H9 (cell line): ENCODE data around the gene POU5F1. TPM values are rescaled to one million over a fixed set of nuclear protein-coding genes. Genes with fewer than 3 reads are reported as not detected.

Source experiments
- DNase-seq: peaks from one replicate; pipeline ENCODE4 v3.0.0-alpha.2; 2017
- H2AFZ ChIP-seq: one replicate; pipeline ENCODE4 v1.6.1; 2013; ENCODE audit warnings: mild to moderate bottlenecking, low read length, control low read depth, moderate library complexity
- H2AK5ac ChIP-seq: 2 replicates; pipeline ENCODE4 v1.6.1; 2013; ENCODE audit warnings: low read length, control low read depth, mixed read lengths; ENCODE audit not compliant: insufficient read length
- H2BK120ac ChIP-seq: one replicate; pipeline ENCODE4 v1.6.1; 2013; ENCODE audit warnings: low read depth, mild to moderate bottlenecking, low read length, control low read depth, inconsistent platforms; ENCODE audit not compliant: poor library complexity, severe bottlenecking
- H2BK12ac ChIP-seq: 2 replicates; pipeline ENCODE4 v1.6.1; 2013; ENCODE audit warnings: low read length, control low read depth, mixed read lengths, low read depth; ENCODE audit not compliant: insufficient read length
- H2BK15ac ChIP-seq: 2 replicates; pipeline ENCODE4 v1.6.1; 2013; ENCODE audit warnings: low read depth, low read length, control low read depth
- H2BK20ac ChIP-seq: one replicate; pipeline ENCODE4 v1.6.1; 2013; ENCODE audit warnings: low read depth, mild to moderate bottlenecking, low read length, control low read depth, inconsistent platforms; ENCODE audit not compliant: poor library complexity, severe bottlenecking
- H2BK5ac ChIP-seq: 2 replicates; pipeline ENCODE4 v1.6.1; 2013; ENCODE audit warnings: low read length, control low read depth, mixed read lengths; ENCODE audit not compliant: insufficient read length
- H3K14ac ChIP-seq: 2 replicates; pipeline ENCODE4 v1.6.1; 2013; ENCODE audit warnings: low read length, control low read depth; ENCODE audit not compliant: insufficient read depth
- H3K18ac ChIP-seq: 2 replicates; pipeline ENCODE4 v1.6.1; 2013; ENCODE audit warnings: low read depth, mild to moderate bottlenecking, mixed read lengths, low read length, control low read depth; ENCODE audit not compliant: insufficient read length
- H3K23ac ChIP-seq: 2 replicates; pipeline ENCODE4 v1.6.1; 2013; ENCODE audit warnings: low read length, control low read depth, mixed read lengths, low read depth; ENCODE audit not compliant: insufficient read length
- H3K23me2 ChIP-seq: 2 replicates; pipeline ENCODE4 v1.6.1; 2013; ENCODE audit warnings: low read depth, mild to moderate bottlenecking, mixed read lengths, low read length, control low read depth; ENCODE audit not compliant: insufficient read length, poor library complexity, severe bottlenecking
- H3K27ac ChIP-seq: 2 replicates; pipeline ENCODE4 v1.5.1; 2013; ENCODE audit warnings: low read length, control low read depth, mixed read lengths, low read depth; ENCODE audit not compliant: insufficient read length
- H3K27me3 ChIP-seq: 2 replicates; pipeline ENCODE4 v1.6.1; 2013; ENCODE audit warnings: low read length, control low read depth, inconsistent platforms; ENCODE audit not compliant: insufficient read depth
- H3K4ac ChIP-seq: 2 replicates; pipeline ENCODE4 v1.6.1; 2013; ENCODE audit warnings: low read depth, mild to moderate bottlenecking, control low read depth, inconsistent platforms, low read length, moderate library complexity
- H3K4me1 ChIP-seq: 2 replicates; pipeline ENCODE4 v1.6.1; 2013; ENCODE audit warnings: low read length, control low read depth, inconsistent platforms; ENCODE audit not compliant: insufficient read depth
- H3K4me2 ChIP-seq: 2 replicates; pipeline ENCODE4 v1.6.1; 2013; ENCODE audit warnings: low read length, control low read depth, mixed read lengths; ENCODE audit not compliant: insufficient read length, insufficient read depth
- H3K56ac ChIP-seq: 2 replicates; pipeline ENCODE4 v1.6.1; 2013; ENCODE audit warnings: low read depth, mild to moderate bottlenecking, mixed read lengths, low read length, control low read depth; ENCODE audit not compliant: insufficient read length
- H3K79me1 ChIP-seq: 2 replicates; pipeline ENCODE4 v1.6.1; 2013; ENCODE audit warnings: low read depth, mild to moderate bottlenecking, moderate library complexity, low read length, control low read depth, inconsistent platforms; ENCODE audit not compliant: insufficient read depth, poor library complexity, severe bottlenecking
- H3K79me2 ChIP-seq: 2 replicates; pipeline ENCODE4 v1.6.1; 2013; ENCODE audit warnings: low read length, control low read depth, inconsistent platforms; ENCODE audit not compliant: insufficient read depth
- H3K9ac ChIP-seq: 2 replicates; pipeline ENCODE4 v1.6.1; 2013; ENCODE audit warnings: low read length, control low read depth, mixed read lengths; ENCODE audit not compliant: insufficient read length; ENCODE audit errors: extremely low read depth
- H3K9me3 ChIP-seq: one replicate; pipeline ENCODE4 v1.6.1; 2013; ENCODE audit warnings: low read depth, low read length, inconsistent platforms; ENCODE audit not compliant: control insufficient read depth
- H3T11ph ChIP-seq: one replicate; pipeline ENCODE4 v1.6.1; 2013; ENCODE audit warnings: mild to moderate bottlenecking, low read length, control low read depth, inconsistent platforms
- H4K20me1 ChIP-seq: one replicate; pipeline ENCODE4 v1.6.1; 2013; ENCODE audit not compliant: control insufficient read depth, insufficient read length, insufficient read depth
- H4K5ac ChIP-seq: 2 replicates; pipeline ENCODE4 v1.6.1; 2013; ENCODE audit warnings: low read depth, mild to moderate bottlenecking, mixed read lengths, low read length, control low read depth; ENCODE audit not compliant: insufficient read length
- H4K8ac ChIP-seq: replicated peaks from 2 replicates; pipeline ENCODE4 v1.6.1; 2013; ENCODE audit warnings: low read length, control low read depth, mixed read lengths, low read depth; ENCODE audit not compliant: insufficient read length
- H4K91ac ChIP-seq: 2 replicates; pipeline ENCODE4 v1.6.1; 2013; ENCODE audit warnings: low read depth, mild to moderate bottlenecking, moderate library complexity, mixed read lengths, low read length, control low read depth; ENCODE audit not compliant: insufficient read length
- H3K27ac Mint-ChIP-seq, 3 experiments: 2 replicates in 2 of 3; 3 replicates in 1 of 3; pipeline ENCODE4 v1.8.0; 2020 to 2021; ENCODE audit warnings: mixed read lengths in 3 of 3, mild to moderate bottlenecking in 1 of 3, moderate library complexity in 1 of 3
- H3K27me3 Mint-ChIP-seq: 2 replicates; pipeline ENCODE4 v1.8.0; 2021; ENCODE audit warnings: low read depth, mild to moderate bottlenecking, moderate library complexity, mixed read lengths
- H3K36me3 Mint-ChIP-seq, 3 experiments: 2 replicates in 2 of 3; 3 replicates in 1 of 3; pipeline ENCODE4 v1.8.0; 2020 to 2021; ENCODE audit warnings: low read depth in 3 of 3, mixed read lengths in 3 of 3; ENCODE audit not compliant: insufficient read depth in 1 of 3
- H3K4me1 Mint-ChIP-seq, 2 experiments: 2 replicates each; pipeline ENCODE4 v1.8.0; 2020; ENCODE audit warnings: mixed read lengths in 2 of 2
- H3K4me3 Mint-ChIP-seq, 2 experiments: 2 replicates in 1 of 2; 3 replicates in 1 of 2; pipeline ENCODE4 v1.8.0; 2020 to 2021; ENCODE audit warnings: mild to moderate bottlenecking in 2 of 2, mixed read lengths in 2 of 2, moderate library complexity in 1 of 2
- H3K9me3 Mint-ChIP-seq, 2 experiments: 2 replicates in 1 of 2; 3 replicates in 1 of 2; pipeline ENCODE4 v1.8.0; 2020; ENCODE audit warnings: mild to moderate bottlenecking in 2 of 2, mixed read lengths in 2 of 2, moderate library complexity in 1 of 2
- CTCF ChIP-seq: fragments of 200-600 bp; sonication (generic); conservative IDR thresholded peaks from 3 replicates; pipeline ENCODE4 v1.8.0; 2021; ENCODE audit warnings: antibody characterized with exemption, mild to moderate bottlenecking
- WGBS: extraction: QIAGEN DNeasy Blood & Tissue Kit; methylation state at CpG from one replicate; pipeline ENCODE4 v1.1.7; 2013; ENCODE audit warnings: missing lambda C conversion rate, low lambda C conversion rate, mixed read lengths; ENCODE audit not compliant: insufficient read length; ENCODE audit errors: extremely low coverage; 5-methylcytosine and 5-hydroxymethylcytosine counted together
- total RNA-seq: library from RNA; stranded (reverse); gene quantifications from 2 replicates; pipeline ENCODE4 v1.2.1, GENCODE V29; 2021

The POU5F1 gene
- total RNA-seq, 1 experiment from 2014 or later: 2,134 TPM

GRCh38 chr6:31210123-31210522 is 39.6 kb upstream of the POU5F1 start:
- Histone ChIP-seq H4K91ac (no peak overlapping the region), H2BK5ac (no peak overlapping the region), H2BK20ac (no peak overlapping the region), H3K79me1 (no peaks in the 10 kb centered on the region), H4K5ac (no peak overlapping the region), H3T11ph (no peak overlapping the region), H2BK15ac (no peak overlapping the region), H3K23me2 (no peaks in the 10 kb centered on the region), H3K4ac (no peak overlapping the region), H3K27me3 (no peaks in the 10 kb centered on the region), H3K56ac (no peak overlapping the region), H3K14ac (no peak overlapping the region), H2AK5ac (no peak overlapping the region), H3K9ac (no peak overlapping the region), H2BK120ac (no peak overlapping the region), H4K20me1 (no peaks in the 10 kb centered on the region), H3K18ac (no peak overlapping the region), H3K9me3 (no peaks in the 10 kb centered on the region), H3K23ac (no peak overlapping the region), H3K4me2 (no peak overlapping the region), H3K27ac (no peak overlapping the region), H3K4me1 (no peaks in the 10 kb centered on the region; the same call in 1 of the 2 replicates), H4K8ac (no peak overlapping the region), H2AFZ (no peak overlapping the region), H2BK12ac (no peak overlapping the region), H3K79me2 (no peaks in the 10 kb centered on the region)
- no peak overlapping the region for H3K27ac Mint-ChIP-seq
- H3K27me3 Mint-ChIP-seq: peaks cover 6% of the 10 kb centered on the region; the same call in 1 of the 2 replicates
- TF ChIP-seq CTCF: no peak
- no CpG with 5 or more reads among the region's 6 CpGs for WGBS
- H3K4me1 Mint-ChIP-seq: peaks cover 16 to 21% of the 10 kb centered on the region in 2 experiments
- H3K9me3 Mint-ChIP-seq: peaks cover 0 to 5% of the 10 kb centered on the region in 2 experiments; a peak in 1 of 5 replicates
- no peak overlapping the region for H3K4me3 Mint-ChIP-seq
- DNase-seq: no peak
- no peaks in the 10 kb centered on the region; a peak in 1 of 7 replicates for H3K36me3 Mint-ChIP-seq
